Neural progenitor cell (in vitro differentiated cells): ENCODE measurements around the gene MAP7. TPM values are rescaled to one million over a fixed set of nuclear protein-coding genes. Genes with fewer than 3 reads are reported as not detected.

Source experiments
- DNase-seq: peaks from one replicate; pipeline ENCODE4 v3.0.0-alpha.2; 2016; ENCODE audit warnings: low spot score
- H2AFZ ChIP-seq: fragments of 200-600 bp; sonication (generic); replicated peaks from 2 replicates; pipeline ENCODE4 v1.6.1; 2016; ENCODE audit warnings: antibody characterized with exemption
- H3F3A ChIP-seq: fragments of 200-600 bp; sonication (generic); 2 replicates; pipeline ENCODE4 v1.6.1; 2016; ENCODE audit warnings: antibody characterized with exemption, low read depth
- H3K27ac ChIP-seq: fragments of 200-600 bp; sonication (generic); 2 replicates; pipeline ENCODE4 v1.5.1; 2016; ENCODE audit warnings: mild to moderate bottlenecking
- H3K27me3 ChIP-seq: fragments of 200-600 bp; sonication (generic); 2 replicates; pipeline ENCODE4 v1.6.1; 2016; ENCODE audit warnings: mild to moderate bottlenecking, moderate library complexity
- H3K36me3 ChIP-seq: fragments of 200-600 bp; sonication (generic); 2 replicates; pipeline ENCODE4 v1.5.1; 2016
- H3K4me1 ChIP-seq: fragments of 200-600 bp; sonication (generic); 2 replicates; pipeline ENCODE4 v1.6.1; 2016; ENCODE audit warnings: mixed run types
- H3K4me2 ChIP-seq: fragments of 200-600 bp; sonication (generic); 2 replicates; pipeline ENCODE4 v1.6.1; 2016
- H3K4me3 ChIP-seq: fragments of 200-600 bp; sonication (generic); 2 replicates; pipeline ENCODE4 v1.5.1; 2016
- H3K79me2 ChIP-seq: fragments of 200-600 bp; sonication (generic); 2 replicates; pipeline ENCODE4 v1.6.1; 2016; ENCODE audit warnings: low read depth
- H3K9ac ChIP-seq: fragments of 200-600 bp; sonication (generic); 2 replicates; pipeline ENCODE4 v1.6.1; 2016
- H3K9me3 ChIP-seq: fragments of 200-600 bp; sonication (generic); 2 replicates; pipeline ENCODE4 v1.5.1; 2016; ENCODE audit warnings: low read depth
- H4K20me1 ChIP-seq: fragments of 200-600 bp; sonication (generic); 2 replicates; pipeline ENCODE4 v1.6.1; 2016; ENCODE audit warnings: low read depth
- H3K27ac Mint-ChIP-seq: 3 replicates; pipeline ENCODE4 v1.8.0; 2021; ENCODE audit warnings: mixed read lengths
- H3K27me3 Mint-ChIP-seq: 2 replicates; pipeline ENCODE4 v1.8.0; 2022; ENCODE audit warnings: low read depth, mild to moderate bottlenecking, inconsistent platforms, moderate library complexity, mixed read lengths; ENCODE audit not compliant: insufficient read depth
- H3K36me3 Mint-ChIP-seq: 3 replicates; pipeline ENCODE4 v1.8.0; 2021; ENCODE audit warnings: mixed read lengths
- H3K4me1 Mint-ChIP-seq: 3 replicates; pipeline ENCODE4 v1.8.0; 2021; ENCODE audit warnings: mixed read lengths
- H3K4me3 Mint-ChIP-seq: 3 replicates; pipeline ENCODE4 v1.8.0; 2021; ENCODE audit warnings: mild to moderate bottlenecking, moderate library complexity, mixed read lengths
- H3K9me3 Mint-ChIP-seq: 3 replicates; pipeline ENCODE4 v1.8.0; 2020; ENCODE audit warnings: mixed read lengths
- EZH2 ChIP-seq: fragments of 200-600 bp; sonication (generic); IDR thresholded peaks from 2 replicates; pipeline ENCODE4 v1.6.1; 2017; ENCODE audit warnings: antibody characterized with exemption, mild to moderate bottlenecking, moderate library complexity
- EZH2phosphoT487 ChIP-seq: fragments of 200-600 bp; sonication (generic); IDR thresholded peaks from 2 replicates; pipeline ENCODE4 v1.6.1; 2017; ENCODE audit warnings: antibody characterized with exemption
- total RNA-seq: library from RNA; depleted of rRNA; stranded (reverse); fragments of >200 nt; gene quantifications from 2 replicates; pipeline ENCODE4 v1.2.3, GENCODE V29; 2015; ENCODE audit warnings: low replicate concordance
- TF ChIP-seq, protein P1 (sequence below): fragments of 200-600 bp; sonication (generic); IDR thresholded peaks from 2 replicates; pipeline ENCODE4 v1.5.1; 2017; ENCODE audit warnings: antibody characterized with exemption, mild to moderate bottlenecking

Gene MAP7
- total RNA-seq, 1 donor from 2014 or later, result 9.0 TPM

DNA sequence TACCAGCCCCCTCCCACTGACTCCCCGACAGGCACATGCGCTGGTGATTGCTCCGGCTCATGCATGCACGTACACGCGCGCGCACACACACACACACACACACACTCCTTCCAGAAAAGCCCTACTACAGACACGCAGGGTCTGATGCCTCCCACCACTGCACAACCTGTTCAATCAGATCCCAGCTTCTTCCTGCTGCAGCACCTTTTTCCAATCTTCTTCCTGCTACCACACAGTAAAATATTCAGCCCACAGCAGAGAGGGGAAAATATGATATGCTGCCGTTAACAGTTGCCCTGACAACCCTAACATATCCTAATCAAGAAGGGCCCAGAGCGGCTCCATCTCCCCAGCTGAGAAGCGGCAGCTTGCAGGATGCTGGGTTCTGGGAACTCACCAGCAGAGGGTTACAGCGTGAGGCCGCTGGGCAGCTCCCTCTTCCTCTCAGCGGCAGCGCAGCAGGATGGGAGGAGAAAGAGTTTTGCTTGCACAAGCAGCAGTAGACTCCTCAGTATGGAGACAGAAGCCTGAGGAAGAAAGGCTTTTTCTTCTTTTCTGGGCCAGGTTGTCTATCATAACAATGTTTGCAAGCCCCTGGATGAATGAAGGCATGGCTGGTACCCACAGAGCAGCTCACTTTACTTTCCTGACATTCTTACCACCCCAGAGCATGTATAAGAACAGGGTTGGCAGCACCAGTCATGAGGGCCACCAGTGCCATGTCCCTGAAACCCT is 23.9 kb downstream of the MAP7 start:
- Mint-ChIP-seq H3K9me3 (no peaks in the 10 kb centered on the region), H3K36me3 (no peaks in the 10 kb centered on the region), H3K4me3 (peak overlapping the region; percentile 65), H3K27me3 (peaks cover 1% of the 10 kb centered on the region), H3K27ac (peak overlapping the region; percentile 74), H3K4me1 (peaks cover 45% of the 10 kb centered on the region)
- Histone ChIP-seq H3K79me2 (peaks cover 4% of the 10 kb centered on the region), H3K27me3 (no peaks in the 10 kb centered on the region), H3K9ac (no peak overlapping the region), H3K9me3 (no peaks in the 10 kb centered on the region), H2AFZ (peak overlapping the region; percentile 26), H3K4me2 (peak overlapping the region; percentile 60), H4K20me1 (no peaks in the 10 kb centered on the region), H3F3A (peaks cover 18% of the 10 kb centered on the region), H3K4me1 (peaks cover 43% of the 10 kb centered on the region), H3K4me3 (peak overlapping the region; percentile 14), H3K27ac (no peak overlapping the region), H3K36me3 (no peaks in the 10 kb centered on the region)
- peak; percentile 77 for DNase-seq
- TF ChIP-seq, protein P1, sequence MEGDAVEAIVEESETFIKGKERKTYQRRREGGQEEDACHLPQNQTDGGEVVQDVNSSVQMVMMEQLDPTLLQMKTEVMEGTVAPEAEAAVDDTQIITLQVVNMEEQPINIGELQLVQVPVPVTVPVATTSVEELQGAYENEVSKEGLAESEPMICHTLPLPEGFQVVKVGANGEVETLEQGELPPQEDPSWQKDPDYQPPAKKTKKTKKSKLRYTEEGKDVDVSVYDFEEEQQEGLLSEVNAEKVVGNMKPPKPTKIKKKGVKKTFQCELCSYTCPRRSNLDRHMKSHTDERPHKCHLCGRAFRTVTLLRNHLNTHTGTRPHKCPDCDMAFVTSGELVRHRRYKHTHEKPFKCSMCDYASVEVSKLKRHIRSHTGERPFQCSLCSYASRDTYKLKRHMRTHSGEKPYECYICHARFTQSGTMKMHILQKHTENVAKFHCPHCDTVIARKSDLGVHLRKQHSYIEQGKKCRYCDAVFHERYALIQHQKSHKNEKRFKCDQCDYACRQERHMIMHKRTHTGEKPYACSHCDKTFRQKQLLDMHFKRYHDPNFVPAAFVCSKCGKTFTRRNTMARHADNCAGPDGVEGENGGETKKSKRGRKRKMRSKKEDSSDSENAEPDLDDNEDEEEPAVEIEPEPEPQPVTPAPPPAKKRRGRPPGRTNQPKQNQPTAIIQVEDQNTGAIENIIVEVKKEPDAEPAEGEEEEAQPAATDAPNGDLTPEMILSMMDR, result peak; percentile 42
- TF ChIP-seq EZH2, result no peak

DNA sequence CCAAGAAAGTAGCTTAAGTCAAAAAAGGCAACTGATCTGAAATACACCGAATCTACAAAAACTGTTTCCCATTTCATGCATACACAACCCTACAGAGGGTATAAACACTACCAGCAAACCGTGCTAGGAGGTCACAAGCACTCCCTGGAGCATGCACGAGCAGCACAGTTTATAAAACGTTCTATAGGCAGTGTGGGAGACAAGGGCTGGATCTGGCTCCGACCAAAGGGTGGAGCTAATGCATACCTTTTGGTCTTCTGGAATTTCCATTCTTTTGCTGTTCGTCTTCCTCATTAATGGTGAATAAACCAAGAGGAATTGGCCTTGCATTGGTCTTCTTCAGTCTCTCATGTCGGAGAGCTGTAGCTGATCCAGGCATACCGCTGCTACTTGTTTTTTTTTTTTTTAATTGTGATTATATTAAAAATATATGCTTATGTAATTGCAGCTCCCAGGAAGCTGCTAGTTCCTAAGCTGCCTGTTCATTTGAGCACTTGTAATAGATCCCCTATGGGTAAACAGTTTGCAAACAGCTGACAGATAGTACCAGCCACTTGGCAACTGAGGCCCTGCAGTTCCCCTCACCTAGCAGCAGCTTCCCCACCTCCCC is 24.5 kb downstream of the MAP7 start:
- Histone ChIP-seq H3K79me2 (peaks cover 4% of the 10 kb centered on the region), H2AFZ (peak overlapping the region; percentile 26), H3K9ac (no peak overlapping the region), H3K27ac (peak overlapping the region; percentile 31), H3K4me3 (no peak overlapping the region), H3F3A (peaks cover 18% of the 10 kb centered on the region), H4K20me1 (no peaks in the 10 kb centered on the region), H3K9me3 (no peaks in the 10 kb centered on the region), H3K4me2 (peak overlapping the region; percentile 60), H3K27me3 (no peaks in the 10 kb centered on the region), H3K36me3 (no peaks in the 10 kb centered on the region), H3K4me1 (peaks cover 43% of the 10 kb centered on the region)
- Mint-ChIP-seq H3K27me3 (no peaks in the 10 kb centered on the region), H3K9me3 (no peaks in the 10 kb centered on the region), H3K36me3 (no peaks in the 10 kb centered on the region), H3K27ac (peak overlapping the region; percentile 74), H3K4me3 (peak overlapping the region; percentile 65), H3K4me1 (peaks cover 41% of the 10 kb centered on the region)
- TF ChIP-seq EZH2 (no peak), EZH2phosphoT487 (no peak)
- TF ChIP-seq, protein P1, result no peak
- peak; percentile 30 for DNase-seq

- Histone ChIP-seq H2AFZ (peak overlapping the region; percentile 14), H3K4me3 (no peak overlapping the region), H4K20me1 (no peaks in the 10 kb centered on the region), H3K79me2 (peaks cover 4% of the 10 kb centered on the region), H3K4me1 (peaks cover 43% of the 10 kb centered on the region), H3K9ac (no peak overlapping the region), H3K9me3 (no peaks in the 10 kb centered on the region), H3K4me2 (peak overlapping the region; percentile 60), H3K36me3 (no peaks in the 10 kb centered on the region), H3K27ac (peak overlapping the region; percentile 31), H3K27me3 (no peaks in the 10 kb centered on the region), H3F3A (peaks cover 18% of the 10 kb centered on the region)
- DNase-seq, result peak; percentile 66
- peak overlapping the region; percentile 2 for H3K27ac Mint-ChIP-seq
- H3K36me3 Mint-ChIP-seq, result no peaks in the 10 kb centered on the region
- no peaks in the 10 kb centered on the region for H3K9me3 Mint-ChIP-seq
- H3K27me3 Mint-ChIP-seq, result no peaks in the 10 kb centered on the region
- H3K4me1 Mint-ChIP-seq, result peaks cover 41% of the 10 kb centered on the region
- TF ChIP-seq, protein P1, result no peak
- no peak for TF ChIP-seq EZH2phosphoT487
- no peak for TF ChIP-seq EZH2
- no peak overlapping the region for H3K4me3 Mint-ChIP-seq
Measured at GRCh38 chr6:136524936-136525413, 25.2 kb downstream of the MAP7 start.
